HT-29 (cell line): ENCODE measurements around the gene AMOT. TPM values are rescaled to one million over a fixed set of nuclear protein-coding genes. Genes with fewer than 3 reads are reported as not detected.

Source experiments
- DNase-seq: peaks from one replicate; pipeline ENCODE4 v3.0.0-alpha.2; 2015; ENCODE audit warnings: low spot score
- total RNA-seq: library from RNA; depleted of rRNA; stranded (reverse); fragments of >200 nt; shearing (Covaris generic); gene quantifications from 2 replicates; pipeline ENCODE4 v1.2.3, GENCODE V29; 2014

AMOT gene
- total RNA-seq, 1 experiment from 2014 or later, result 0.25 TPM

GRCh38 chrX:112802541-112802940 is 38.1 kb downstream of the AMOT start:
- DNase-seq, result no peak

GRCh38 chrX:112800971-112801775 is 39.5 kb downstream of the AMOT start:
- no peak for DNase-seq

- DNase-seq, result no peak
These were observed 41.2 kb downstream of the AMOT start for GRCh38 chrX:112799425-112799824.

GRCh38 chrX:112798736-112799135 is 41.9 kb downstream of the AMOT start:
- DNase-seq, result no peak

- no peak for DNase-seq
These were observed 50.7 kb downstream of the AMOT start for GRCh38 chrX:112789931-112790330.

- DNase-seq, result no peak
These were observed 54.6 kb downstream of the AMOT start for GRCh38 chrX:112786076-112786475.

GRCh38 chrX:112785344-112785743 is 55.3 kb downstream of the AMOT start:
- DNase-seq, result no peak

- no peak for DNase-seq
These were observed 55.9 kb downstream of the AMOT start for GRCh38 chrX:112784692-112785091.

- no peak for DNase-seq
These were observed 61.5 kb downstream of the AMOT start for GRCh38 chrX:112779139-112779538.

- no peak for DNase-seq
These were observed 65.9 kb downstream of the AMOT start for GRCh38 chrX:112774651-112775293.

GRCh38 chrX:112774142-112774541 is 66.5 kb downstream of the AMOT start:
- no peak for DNase-seq

GRCh38 chrX:112769034-112769433 is 71.6 kb downstream of the AMOT start:
- DNase-seq, result no peak

- DNase-seq, result no peak
These were observed 72.1 kb downstream of the AMOT start for GRCh38 chrX:112768563-112768962.

GRCh38 chrX:112766774-112767173 is 73.9 kb downstream of the AMOT start:
- no peak for DNase-seq

GRCh38 chrX:112761242-112762207 is 79.1 kb downstream of the AMOT start:
- DNase-seq, result no peak

GRCh38 chrX:112760697-112761096 is 79.9 kb downstream of the AMOT start:
- DNase-seq, result no peak

- no peak for DNase-seq
These were observed 80.7 kb downstream of the AMOT start for GRCh38 chrX:112759966-112760365.

GRCh38 chrX:112759512-112759911 is 81.1 kb downstream of the AMOT start:
- DNase-seq, result no peak

- DNase-seq, result no peak
These were observed 82.7 kb downstream of the AMOT start for GRCh38 chrX:112757946-112758345.

- DNase-seq, result no peak
These were observed 87.5 kb downstream of the AMOT start for GRCh38 chrX:112753116-112753515.

- no peak for DNase-seq
These were observed 89.6 kb downstream of the AMOT start for GRCh38 chrX:112751076-112751475.
